RWPE2 (cell line): ENCODE measurements around the gene HBS1L.

Source experiments
- ATAC-seq: fragments of 200-7000 bp; cut with Tn5 transposase; 3 replicates; pipeline ENCODE4 v1.9.1; 2021; ENCODE audit warnings: low read depth
- DNase-seq: peaks from one replicate; pipeline ENCODE4 v3.0.0-alpha.2; 2020; ENCODE audit warnings: low spot score
- H3K27ac ChIP-seq: fragments of 450-650 bp; 2 replicates; pipeline ENCODE4 v1.5.1; 2017; ENCODE audit warnings: mild to moderate bottlenecking; ENCODE audit not compliant: poor library complexity, severe bottlenecking
- H3K27me3 ChIP-seq: fragments of 250-450 bp; sonication (Bioruptor Pico); 2 replicates; pipeline ENCODE4 v1.5.1; 2021; ENCODE audit warnings: mild to moderate bottlenecking, moderate library complexity; ENCODE audit not compliant: insufficient read depth, poor library complexity, severe bottlenecking
- H3K36me3 ChIP-seq: fragments of 250-450 bp; sonication (Bioruptor Pico); 2 replicates; pipeline ENCODE4 v1.5.1; 2020; ENCODE audit warnings: low read depth, mild to moderate bottlenecking, moderate library complexity
- H3K4me1 ChIP-seq: fragments of 250-450 bp; sonication (Bioruptor Pico); 2 replicates; pipeline ENCODE4 v1.5.1; 2021; ENCODE audit warnings: mild to moderate bottlenecking, moderate library complexity; ENCODE audit not compliant: insufficient read depth, poor library complexity, severe bottlenecking
- H3K4me3 ChIP-seq: fragments of 250-450 bp; sonication (Bioruptor Pico); 2 replicates; pipeline ENCODE4 v1.5.1; 2021; ENCODE audit warnings: mild to moderate bottlenecking, moderate library complexity; ENCODE audit not compliant: severe bottlenecking
- H3K9me3 ChIP-seq: fragments of 250-450 bp; sonication (Bioruptor Pico); 2 replicates; pipeline ENCODE4 v1.5.1; 2021; ENCODE audit warnings: mild to moderate bottlenecking, moderate library complexity; ENCODE audit not compliant: severe bottlenecking
- CTCF ChIP-seq: fragments of 450-650 bp; IDR thresholded peaks from one replicate; pipeline ENCODE4 v1.5.1; 2017; ENCODE audit warnings: mild to moderate bottlenecking, moderate library complexity; ENCODE audit not compliant: poor library complexity, severe bottlenecking

Gene HBS1L

DNA sequence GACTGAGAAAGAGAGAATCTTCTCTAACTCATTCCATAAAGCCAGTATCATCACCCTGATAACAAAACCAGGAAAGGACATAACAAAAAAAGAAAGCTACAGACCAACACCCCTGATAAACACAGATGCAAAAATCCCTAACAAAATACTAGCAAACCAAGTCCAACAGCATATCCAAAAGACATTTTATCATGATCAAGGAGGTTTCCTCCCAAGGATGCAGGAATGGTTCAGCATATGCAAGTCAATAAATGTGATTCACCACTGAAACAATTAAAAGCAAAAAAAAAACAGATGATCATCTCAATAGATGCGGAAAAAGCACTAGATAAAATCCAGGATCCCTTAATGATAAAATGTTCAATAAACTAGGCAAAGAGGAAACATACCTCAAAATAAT lies 80.3 kb downstream of the HBS1L start:
- H3K36me3 ChIP-seq = peaks cover 42% of the 10 kb centered on the region
- no peak for TF ChIP-seq CTCF
- no peak overlapping the region for H3K4me3 ChIP-seq
- H3K4me1 ChIP-seq = no peaks in the 10 kb centered on the region
- no peak overlapping the region for H3K27ac ChIP-seq
- ATAC-seq = no peak
- H3K27me3 ChIP-seq = no peaks in the 10 kb centered on the region
- no peaks in the 10 kb centered on the region for H3K9me3 ChIP-seq
- no peak for DNase-seq

GRCh38 chr6:134967711-134968110 lies 86.9 kb downstream of the HBS1L start:
- DNase-seq (no peak), ATAC-seq (no peak)
- Histone ChIP-seq H3K36me3 (peaks cover 40% of the 10 kb centered on the region), H3K27ac (no peak overlapping the region), H3K4me1 (no peaks in the 10 kb centered on the region), H3K4me3 (no peak overlapping the region), H3K9me3 (no peaks in the 10 kb centered on the region), H3K27me3 (no peaks in the 10 kb centered on the region)
- TF ChIP-seq CTCF = no peak

- TF ChIP-seq CTCF = no peak
- Histone ChIP-seq H3K4me3 (no peak overlapping the region), H3K36me3 (peaks cover 42% of the 10 kb centered on the region)
Measured at GRCh38 chr6:134964451-134965203, 90.0 kb downstream of the HBS1L start.

DNA sequence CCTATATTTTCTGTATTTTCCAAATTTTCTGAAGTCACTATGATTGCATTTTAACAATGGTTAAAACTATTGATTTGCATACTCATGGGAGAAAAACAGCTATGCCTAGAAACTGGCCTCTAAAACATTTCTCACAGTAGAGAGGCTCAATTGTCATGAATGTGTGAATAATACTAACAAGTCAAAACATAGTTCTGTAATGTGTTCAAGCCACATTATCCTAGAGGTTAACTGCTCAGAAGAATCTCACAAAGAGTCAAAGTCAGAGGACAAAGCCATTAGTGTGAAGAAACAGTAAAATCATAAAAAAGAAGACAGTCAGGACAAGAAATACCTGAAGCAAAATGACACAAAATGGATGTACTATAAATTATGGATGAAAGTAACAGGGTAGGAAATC lies 92.2 kb downstream of the HBS1L start:
- DNase-seq (no peak), ATAC-seq (no peak)
- H3K27me3 ChIP-seq = no peaks in the 10 kb centered on the region
- H3K36me3 ChIP-seq = peaks cover 50% of the 10 kb centered on the region
- H3K27ac ChIP-seq = no peak overlapping the region
- no peak overlapping the region for H3K4me3 ChIP-seq
- no peak for TF ChIP-seq CTCF
- H3K4me1 ChIP-seq = no peaks in the 10 kb centered on the region
- no peaks in the 10 kb centered on the region for H3K9me3 ChIP-seq

More at GRCh38 chr6:134964451-134965203, 90.0 kb downstream of the HBS1L start:
- Histone ChIP-seq H3K27me3 (no peaks in the 10 kb centered on the region), H3K4me1 (no peaks in the 10 kb centered on the region), H3K27ac (no peak overlapping the region), H3K9me3 (no peaks in the 10 kb centered on the region)
- DNase-seq (no peak), ATAC-seq (no peak)

GRCh38 chr6:134961366-134961765 lies 93.3 kb downstream of the HBS1L start:
- H3K9me3 ChIP-seq = no peaks in the 10 kb centered on the region
- H3K27me3 ChIP-seq = no peaks in the 10 kb centered on the region
- H3K36me3 ChIP-seq = peaks cover 43% of the 10 kb centered on the region
- no peak overlapping the region for H3K4me3 ChIP-seq
- no peak for DNase-seq
- TF ChIP-seq CTCF = no peak
- H3K4me1 ChIP-seq = no peaks in the 10 kb centered on the region
- ATAC-seq = no peak
- H3K27ac ChIP-seq = no peak overlapping the region
